NCI-H1105 (cell line): ENCODE results near the gene BSG.
"Not testable (repeated sequence)": the region's sequence is repeated elsewhere in the genome, so short reads cannot be mapped to it uniquely, and the experiment has no call there.

Source experiments
- DNase-seq: peaks from one replicate; lab custom pipeline; 2025; lab: John Stamatoyannopoulos, UW

BSG gene

DNA sequence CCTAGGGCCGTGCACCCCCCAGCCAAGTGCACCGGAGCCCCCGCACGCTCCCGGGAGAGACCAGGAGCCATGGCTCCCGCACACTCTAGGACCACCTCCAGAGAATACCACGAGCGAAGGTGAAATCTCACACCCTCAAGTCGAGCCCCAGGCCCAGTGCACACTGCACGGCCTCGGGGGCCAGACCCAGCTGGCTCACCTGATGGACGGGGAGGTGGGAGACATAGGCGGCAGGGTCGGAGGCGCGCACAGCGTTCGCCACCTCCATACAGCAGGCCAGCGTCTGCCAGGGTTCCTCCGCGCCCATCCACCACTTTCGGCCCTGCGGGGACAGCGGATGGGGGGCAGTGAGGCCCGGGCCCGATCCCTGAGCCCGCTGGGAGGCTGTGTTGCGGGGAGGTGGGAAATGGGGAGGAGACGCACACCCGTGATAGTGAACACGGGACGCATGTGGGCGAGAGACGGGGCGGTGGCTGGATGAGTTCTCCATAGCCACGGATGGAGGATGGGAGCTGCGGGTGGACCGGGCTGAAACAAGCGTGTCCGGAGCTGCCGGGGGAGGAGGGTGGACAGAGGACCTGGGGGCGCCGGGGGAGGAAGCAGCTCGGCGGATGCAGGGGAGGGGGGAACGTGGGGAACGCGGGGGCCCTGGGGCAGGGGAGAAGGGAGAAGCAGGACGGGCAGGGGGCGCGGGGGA lies 47.9 kb downstream of the BSG start:
- DNase-seq: no peak

DNA sequence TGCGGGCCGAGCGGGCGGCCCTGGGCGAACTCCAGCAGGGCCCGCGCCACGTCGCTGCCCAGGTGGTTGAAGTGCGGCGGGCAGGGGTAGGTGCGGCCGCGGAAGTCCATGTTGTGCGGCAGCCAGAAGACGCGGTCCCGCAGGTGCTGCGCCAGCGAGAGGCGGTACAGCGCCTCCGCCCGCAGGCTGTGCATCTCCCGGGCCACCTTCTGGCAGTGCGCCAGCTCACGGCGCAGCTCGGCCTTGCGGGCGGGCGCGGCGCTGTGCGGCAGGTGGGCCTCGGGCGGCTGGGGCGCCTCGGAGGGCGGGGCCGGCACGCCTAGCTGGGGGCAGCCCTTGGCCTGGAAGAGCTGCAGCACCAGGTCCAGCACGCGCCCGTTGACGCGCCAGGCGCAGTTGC lies 48.8 kb downstream of the BSG start:
- not testable (repeated sequence) for DNase-seq

DNA sequence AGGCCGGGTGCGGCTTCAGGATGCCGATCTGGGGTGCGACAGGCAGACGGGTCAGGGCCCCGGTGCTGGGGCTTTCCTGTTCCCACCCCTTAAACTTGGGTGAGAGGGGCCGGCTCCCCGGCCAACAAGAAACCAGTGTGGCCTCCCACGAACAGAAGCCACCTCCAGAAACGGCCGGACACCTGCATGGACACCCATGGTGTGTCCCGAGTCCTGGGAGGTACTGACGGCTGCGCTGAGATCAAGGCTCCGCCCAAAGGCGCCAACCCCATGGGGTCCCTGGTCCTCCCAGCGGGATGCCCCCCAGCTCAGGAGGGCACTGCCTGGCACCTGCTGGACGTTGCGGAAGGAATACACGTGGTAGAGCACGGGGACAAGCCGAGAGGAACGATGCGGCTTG lies 49.4 kb downstream of the BSG start:
- no peak for DNase-seq

DNA sequence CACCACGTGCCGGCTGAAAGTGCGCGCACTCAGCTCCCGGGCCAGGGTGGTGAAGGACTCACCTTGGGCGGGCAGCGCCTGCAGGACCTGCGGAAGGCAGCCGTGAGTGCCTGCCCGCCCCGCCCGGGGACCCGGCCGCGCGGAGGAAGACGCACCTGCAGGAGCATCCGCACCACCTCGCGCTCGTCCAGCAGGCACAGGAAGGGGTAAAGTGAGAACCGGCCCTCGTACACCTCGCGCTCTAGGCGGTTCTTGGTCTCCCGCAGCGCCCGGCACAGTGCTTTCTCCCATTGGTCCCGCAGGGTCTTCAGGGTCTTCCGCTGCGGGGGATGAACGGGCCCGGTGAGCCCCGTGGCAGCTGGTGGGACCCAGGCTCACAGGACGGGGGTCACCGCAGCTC lies 50.3 kb downstream of the BSG start:
- no peak for DNase-seq

GRCh38 chr19:623175-623916 lies 51.0 kb downstream of the BSG start:
- no peak for DNase-seq

DNA sequence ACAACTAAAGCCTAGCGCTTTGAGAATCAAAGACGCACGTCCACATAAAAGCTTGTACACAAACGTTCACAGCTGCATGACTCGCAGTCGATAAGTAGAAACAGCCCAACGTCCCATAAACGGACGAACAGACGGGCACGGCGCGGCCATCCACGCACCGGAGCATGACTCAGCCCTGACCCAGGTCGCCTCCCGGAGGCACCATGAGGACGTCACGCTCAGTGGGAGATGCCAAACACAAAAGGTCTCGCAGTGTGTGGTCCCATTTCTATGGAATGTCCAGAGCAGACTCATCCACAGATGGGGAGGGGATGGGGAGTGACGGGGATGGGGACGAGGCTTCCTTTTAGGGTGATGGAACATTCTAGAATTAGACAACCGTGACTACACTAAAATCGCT lies 51.6 kb downstream of the BSG start:
- DNase-seq: no peak

DNA sequence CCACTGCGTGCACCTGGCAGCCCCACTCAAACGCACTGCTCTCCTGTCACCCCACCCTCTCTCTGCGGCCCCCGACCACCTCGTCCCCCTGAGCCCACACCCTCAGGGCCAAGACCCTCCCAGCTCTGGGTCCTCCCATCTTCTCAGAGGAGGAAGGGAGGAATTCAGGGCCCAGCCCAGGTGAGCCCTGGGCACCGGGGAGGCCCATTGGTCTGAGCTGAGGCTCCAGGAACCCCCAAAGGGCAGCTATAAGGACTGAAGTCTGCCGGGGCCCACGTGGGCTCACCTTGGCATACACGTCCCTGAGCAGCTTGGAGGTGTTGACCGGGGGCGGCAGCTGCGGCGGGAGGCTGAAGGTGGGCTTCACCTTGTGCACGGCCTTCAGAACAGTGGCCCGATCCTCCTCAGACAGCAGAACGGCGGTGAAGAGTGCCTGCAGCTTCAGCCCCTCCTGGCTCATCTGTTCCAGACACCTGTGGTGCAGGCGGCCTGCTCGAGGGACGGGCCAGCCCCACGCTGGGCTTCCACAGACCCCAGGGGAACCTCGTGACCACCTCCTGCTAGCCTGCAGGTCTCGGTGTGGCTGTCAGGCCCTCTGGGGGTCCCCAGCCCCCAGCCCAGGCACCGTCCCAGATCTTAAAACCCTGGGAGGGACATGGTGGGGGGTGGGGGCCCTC lies 52.2 kb downstream of the BSG start:
- no peak for DNase-seq

DNA sequence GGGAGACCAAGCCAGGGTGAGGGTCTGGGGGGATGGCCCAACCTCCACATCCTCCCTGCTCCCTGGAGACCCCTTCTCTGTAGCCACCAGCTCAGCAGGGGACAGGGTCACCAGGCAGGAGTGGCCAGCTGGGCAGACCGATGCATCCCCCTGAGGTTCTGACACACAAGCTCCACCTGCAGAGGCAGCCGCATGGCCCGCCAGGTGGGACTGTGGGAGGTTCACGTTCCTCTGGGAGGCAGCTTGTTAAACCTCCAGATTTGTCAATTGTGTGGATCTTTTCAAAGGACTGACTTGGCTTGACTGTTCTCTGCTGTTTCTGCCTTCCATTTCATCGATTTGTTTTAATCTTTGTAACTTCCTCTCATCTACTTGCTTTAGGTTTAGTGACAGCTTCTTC lies 52.9 kb downstream of the BSG start:
- no peak for DNase-seq

DNA sequence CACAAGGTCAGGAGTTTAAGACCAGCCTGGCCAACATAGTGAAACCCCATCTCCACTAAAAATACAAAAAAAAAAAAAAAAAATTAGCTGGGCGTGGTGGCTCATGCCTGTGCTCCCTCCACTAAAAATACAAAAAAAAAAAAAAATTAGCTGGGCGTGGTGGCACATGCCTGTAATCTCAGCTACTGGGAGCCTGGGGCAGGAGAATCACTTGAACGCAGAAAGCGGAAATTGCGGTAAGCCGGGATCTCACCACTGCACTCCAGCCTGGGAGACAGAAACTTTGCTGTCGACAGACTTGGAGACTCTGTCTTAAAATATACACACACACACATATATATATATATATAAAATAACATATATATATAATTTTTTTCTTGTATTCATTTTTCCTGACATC lies 54.2 kb downstream of the BSG start:
- not testable (repeated sequence) for DNase-seq

DNA sequence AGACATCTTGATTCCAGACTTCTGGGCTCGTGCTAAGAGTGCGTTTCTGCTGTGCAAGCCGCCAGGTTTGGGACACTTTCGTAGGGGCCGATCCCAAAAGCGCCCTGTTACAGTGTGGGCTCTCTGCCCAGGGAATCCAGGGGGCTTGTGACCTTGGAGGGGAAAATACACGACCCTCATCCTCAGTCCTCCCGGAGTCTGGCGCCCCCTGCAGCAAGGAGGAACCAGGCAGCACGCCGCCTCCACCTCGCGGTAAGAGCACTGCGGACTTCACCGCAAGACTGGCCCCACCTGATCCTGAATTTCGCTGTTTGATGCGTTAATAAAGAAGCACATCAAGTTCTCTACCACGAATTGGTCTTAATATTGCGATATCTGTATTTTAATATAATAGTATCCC lies 55.8 kb downstream of the BSG start:
- DNase-seq: no peak

DNA sequence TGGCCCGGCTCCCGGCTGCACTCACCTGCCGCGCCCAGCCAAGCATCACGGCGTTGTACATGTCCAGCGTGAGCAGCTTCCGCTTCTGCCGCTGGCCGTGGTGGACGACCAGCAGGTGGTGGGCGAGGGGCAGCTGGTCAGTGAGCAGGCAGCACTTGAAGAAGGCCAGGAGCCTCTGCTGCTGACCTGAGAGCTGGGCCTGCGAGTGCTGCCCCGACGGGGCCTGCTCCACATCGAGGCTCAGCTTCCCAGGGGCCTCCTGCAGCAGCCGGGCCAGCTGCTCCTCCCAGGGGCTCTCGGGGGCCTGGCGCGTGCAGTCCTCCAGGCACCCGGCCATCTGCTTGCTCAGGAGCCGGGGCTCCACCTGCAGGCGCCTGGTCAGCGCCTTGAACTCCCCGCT lies 57.1 kb downstream of the BSG start:
- not testable (repeated sequence) for DNase-seq

GRCh38 chr19:629961-630714 lies 57.7 kb downstream of the BSG start:
- no peak for DNase-seq

DNA sequence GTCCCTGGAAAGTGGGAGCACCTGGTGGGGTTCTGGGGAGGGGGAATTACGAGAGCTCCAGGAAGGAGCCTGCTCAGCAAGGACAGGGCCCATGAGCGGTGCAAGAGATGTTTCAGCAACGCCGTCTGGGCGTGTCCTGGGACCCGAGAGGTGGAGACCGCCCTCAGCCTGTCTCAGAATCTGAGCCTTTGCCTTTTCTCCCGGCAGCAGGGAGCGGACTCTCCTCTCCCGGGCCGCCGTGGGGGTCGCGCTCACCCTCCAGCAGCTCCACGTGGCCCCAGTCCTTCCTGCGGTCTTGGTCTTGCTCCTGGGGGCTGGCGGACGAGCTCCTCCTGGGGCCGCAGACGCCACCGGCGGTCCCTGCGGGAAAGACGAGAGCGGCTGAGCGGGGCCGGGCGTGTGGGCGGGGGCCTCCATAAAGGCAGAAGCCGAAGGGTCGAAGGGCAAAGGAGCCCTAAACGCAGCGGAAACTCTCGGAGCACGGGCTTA lies 60.2 kb downstream of the BSG start:
- no peak for DNase-seq
